Stimulated activated CD8-positive, alpha-beta memory T cell treated with anti-CD3 and anti-CD28 coated beads, Interleukin-2, amount 100 ng/mL, for 1 hour (primary cell): ENCODE measurements around the gene DCBLD1.
"Not testable (repeated sequence)": the region's sequence is repeated elsewhere in the genome, so short reads cannot be mapped to it uniquely, and the experiment has no call there.

Source experiments
- DNase-seq, 2 donors: peaks; one replicate each; pipeline ENCODE4 v3.0.0-alpha.2; 2020; ENCODE audit warnings: low read depth in 2 of 2

The DCBLD1 gene

GRCh38 chr6:117482240-117483003 is at the start of gene DCBLD1:
Gene DCBLD1 (plus strand): TSS chr6:117482674. CDS start chr6:117482782, 108 bp downstream.
- DNase-seq, result peak in 1 of 2 donors; percentile 14

- no peak for DNase-seq
Observed at GRCh38 chr6:117440706-117441525, 41.6 kb upstream of the DCBLD1 start.

DNA sequence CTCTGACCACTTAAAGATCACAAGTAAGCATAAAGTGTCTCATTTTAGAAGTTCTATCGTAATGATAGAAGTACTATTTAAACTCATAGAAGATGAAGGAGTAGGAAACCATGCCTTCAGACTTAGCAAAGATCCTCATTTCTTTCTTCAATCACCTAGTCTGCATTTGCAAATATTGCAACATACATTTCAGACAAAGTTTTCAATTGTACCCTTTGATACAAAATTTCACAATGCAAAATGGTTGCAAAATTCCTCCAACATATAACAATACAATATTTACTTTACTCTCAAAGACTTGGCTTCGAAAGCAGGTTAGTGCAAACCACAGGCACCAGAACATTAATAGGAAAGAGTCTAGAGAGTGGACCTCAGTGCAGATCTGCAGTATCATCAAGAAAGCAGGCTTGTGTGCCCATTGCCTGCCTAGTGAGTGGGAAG is 40.6 kb upstream of the DCBLD1 start:
- no peak for DNase-seq

- not testable (repeated sequence) for DNase-seq
Observed at GRCh38 chr6:117442313-117442712, 40.2 kb upstream of the DCBLD1 start.

DNA sequence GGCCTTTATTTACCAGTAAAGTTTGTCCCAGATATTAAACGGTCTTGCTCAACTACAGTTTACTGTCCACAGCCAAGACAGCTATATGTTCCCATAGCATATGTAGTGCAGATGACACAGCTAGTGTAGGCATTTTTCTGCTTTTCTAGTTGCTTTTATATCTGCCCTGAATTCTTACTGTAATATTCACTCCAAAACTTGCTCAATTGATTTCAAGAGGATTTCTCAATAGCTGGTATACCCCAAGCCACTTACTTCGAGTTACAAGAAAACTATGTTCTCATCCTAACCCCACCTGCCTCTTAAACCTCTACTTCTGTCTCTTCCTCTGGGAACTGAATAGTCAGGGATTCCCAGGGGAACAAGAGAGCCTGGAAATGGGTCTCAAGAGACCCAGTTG is 37.9 kb upstream of the DCBLD1 start:
- DNase-seq, result no peak

DNA sequence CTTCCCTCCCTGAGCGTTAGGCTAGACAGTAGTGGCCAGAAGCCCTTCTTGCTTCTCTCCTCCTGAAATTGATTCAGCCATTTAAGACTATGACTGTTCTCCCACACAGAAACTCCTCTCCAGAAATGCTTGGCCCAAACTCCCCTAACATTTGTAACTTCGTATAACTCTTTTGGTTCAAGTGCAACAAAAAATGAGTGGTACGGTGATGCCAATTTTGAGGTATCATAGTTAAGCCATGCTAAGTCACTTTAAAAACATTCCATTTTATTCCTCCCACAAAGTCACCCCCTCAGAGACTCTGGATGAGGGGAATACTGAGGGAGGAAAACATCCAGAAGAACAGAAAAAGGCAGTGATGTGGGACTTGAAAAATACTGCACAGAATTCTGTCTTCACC is 35.6 kb upstream of the DCBLD1 start:
- no peak for DNase-seq

DNA sequence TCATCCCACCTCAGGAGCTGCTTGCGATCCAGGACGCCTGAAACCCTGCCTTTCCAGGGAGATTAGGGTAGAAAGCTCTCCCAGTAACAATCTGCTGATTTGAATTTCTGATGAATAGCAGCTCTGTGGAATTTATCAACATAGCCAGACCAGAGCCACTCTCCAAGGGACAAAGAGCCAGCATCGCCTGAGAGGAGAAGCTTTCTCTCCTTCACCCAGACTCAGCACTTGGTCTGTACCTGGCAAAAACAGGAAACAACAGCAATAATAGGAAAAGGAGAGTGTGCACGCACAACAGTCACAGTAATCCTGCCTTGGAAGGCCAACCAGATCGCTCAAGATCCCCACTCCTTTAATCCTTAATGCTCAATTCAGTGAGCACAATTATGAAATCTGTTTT is 34.5 kb upstream of the DCBLD1 start:
- DNase-seq, result no peak

DNA sequence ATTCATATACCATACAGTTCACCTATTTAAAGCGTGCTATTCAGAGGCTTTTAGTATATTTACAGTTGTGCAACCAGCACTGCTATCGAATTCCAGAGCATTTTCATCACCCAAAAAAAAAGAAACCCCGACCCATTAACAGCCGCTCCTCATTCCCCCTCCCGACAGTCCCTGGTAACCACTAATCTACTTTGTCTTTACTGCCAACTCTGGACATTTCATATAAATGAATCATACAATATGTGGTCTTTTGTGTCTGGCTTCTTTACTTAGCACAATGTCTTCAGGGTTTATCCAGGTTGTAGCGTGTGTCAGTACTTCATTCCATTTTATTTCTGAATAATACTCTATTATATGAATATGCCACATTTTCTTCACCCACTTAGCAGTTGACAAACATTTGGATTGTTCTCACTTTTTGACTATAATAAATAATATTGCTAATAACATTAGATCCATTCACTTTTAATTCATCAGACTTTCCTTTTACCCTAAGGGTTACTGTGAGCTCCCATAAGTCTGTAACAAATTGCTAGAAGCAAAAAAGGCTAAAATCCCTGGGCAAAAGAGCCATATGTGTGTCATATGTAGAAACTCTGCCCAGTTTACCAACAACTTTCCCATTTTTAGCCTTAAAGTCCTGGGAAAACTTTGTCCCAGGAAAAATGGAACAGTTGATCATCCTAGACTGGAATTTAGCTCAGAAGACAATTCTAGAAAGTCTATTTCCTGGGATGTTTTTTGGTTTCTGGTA is 33.6 kb upstream of the DCBLD1 start:
- DNase-seq, result no peak

GRCh38 chr6:117449549-117450439 is 32.7 kb upstream of the DCBLD1 start:
- DNase-seq, result peak; percentile 6 to 34

GRCh38 chr6:117451671-117452070 is 30.8 kb upstream of the DCBLD1 start:
- no peak for DNase-seq

- no peak for DNase-seq
Observed at GRCh38 chr6:117456250-117456649, 26.2 kb upstream of the DCBLD1 start.

GRCh38 chr6:117456998-117457397 is 25.5 kb upstream of the DCBLD1 start:
- no peak for DNase-seq

DNA sequence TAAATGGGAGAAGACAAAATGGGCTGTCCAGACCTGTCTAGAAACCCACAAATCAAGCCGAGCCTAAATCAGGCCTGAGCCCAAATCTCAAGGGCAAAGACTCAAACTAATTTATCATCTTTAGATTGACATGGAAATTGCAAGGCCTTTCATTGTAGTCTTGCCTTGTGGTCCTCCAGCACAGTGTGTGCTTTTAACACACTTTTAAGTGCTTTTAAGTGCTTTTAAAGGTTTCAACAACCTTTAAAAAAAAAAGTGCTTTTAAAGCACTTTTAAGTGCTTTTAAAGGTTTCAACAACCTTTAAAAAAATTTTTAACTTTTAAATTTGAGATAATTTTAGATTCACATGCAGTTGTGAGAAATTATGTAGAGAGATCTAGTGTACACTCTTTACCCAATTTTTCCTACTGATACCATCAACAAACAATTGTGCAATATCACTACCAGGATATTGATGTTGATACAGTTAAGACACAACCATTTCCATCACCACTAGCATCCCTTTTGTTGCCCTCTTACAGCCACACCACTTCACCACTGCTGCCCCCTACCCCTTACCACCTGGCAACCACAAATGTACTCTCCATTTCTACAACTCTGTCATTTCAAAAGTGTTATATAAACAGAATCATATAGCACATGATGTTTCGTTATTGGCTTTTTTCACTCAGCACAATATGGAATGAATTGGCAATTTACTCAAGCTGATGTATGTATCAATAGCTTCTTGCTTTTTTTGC is 23.1 kb upstream of the DCBLD1 start:
- no peak for DNase-seq

DNA sequence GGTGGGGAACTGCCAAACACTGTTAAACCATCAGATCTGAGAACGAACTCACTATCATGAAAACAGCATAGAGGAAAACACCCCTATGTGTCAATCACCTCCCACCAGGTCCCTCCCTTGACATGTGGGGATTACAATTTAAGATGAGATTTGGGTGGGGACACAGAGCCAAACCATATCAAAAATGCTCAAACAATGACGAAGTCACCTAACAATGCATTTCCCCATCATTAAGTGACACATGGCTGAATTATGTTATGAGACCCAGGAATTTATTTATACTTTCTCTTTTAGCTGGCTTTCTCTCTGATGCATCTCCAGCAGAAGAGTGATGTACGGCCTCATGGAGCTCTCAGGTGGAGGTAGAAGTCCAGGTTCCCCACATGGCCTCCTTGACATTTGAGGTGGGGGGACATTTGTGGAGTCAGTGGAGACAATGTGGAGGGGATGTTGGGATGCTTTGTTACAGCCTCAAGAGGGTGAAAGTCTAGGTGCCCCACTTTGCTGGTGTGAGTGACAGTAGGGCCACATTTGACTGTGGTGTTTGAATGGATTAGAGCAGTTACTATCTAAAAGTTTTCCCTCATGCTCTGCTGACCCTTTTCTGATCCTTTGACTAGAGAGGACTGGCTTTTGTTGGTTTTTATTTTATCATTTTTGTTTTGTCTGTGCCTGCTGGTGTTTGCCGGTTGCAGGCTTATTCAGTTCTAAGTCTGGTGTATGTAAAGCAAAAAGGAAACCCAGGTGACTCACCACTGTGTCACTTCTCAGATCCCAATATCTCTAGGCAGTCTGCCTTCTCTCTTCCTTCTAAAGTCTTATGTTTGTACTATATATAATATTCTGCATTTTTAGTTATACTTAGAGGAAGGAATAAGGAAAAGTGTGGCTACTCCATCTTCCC is 18.5 kb upstream of the DCBLD1 start:
- DNase-seq, result no peak

DNA sequence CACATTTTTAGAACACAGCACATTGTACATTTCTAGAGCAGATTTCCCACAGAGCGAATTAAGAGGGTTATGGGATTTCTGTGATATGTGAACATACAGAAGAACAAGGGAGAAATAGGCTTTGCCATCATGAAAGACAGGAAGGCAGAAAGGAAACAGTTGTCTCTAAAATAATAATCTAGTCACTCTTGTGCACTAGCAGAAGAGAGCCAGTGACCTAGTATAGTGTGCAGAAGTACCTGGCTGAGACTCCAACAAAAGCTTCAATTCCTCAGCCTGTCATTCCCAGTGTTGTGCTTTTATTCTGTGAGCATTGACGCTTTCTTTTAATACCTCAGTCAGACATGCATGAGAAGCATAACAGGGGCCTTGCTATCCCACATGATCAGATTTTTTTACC is 17.8 kb upstream of the DCBLD1 start:
- no peak for DNase-seq

GRCh38 chr6:117465691-117466090 is 16.8 kb upstream of the DCBLD1 start:
- DNase-seq, result no peak

DNA sequence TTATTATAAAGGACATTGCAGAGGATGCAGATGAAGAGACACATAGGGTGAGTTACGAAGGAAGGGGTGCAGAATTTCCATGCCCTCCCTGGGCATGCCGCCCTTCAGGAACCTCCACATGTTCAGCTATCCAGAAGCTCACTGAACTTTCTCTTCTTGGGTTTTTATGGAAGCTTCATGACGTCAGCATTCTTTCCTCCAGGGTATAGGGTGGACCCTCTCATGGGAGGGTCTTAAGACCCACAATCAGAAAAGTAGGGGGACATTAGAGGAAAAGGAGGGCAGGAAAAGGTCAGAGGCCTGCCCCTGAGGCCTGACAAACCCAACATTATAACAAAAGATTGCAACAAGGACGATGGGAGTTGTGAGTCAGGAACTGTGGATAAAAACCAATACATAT is 14.6 kb upstream of the DCBLD1 start:
- no peak for DNase-seq

DNA sequence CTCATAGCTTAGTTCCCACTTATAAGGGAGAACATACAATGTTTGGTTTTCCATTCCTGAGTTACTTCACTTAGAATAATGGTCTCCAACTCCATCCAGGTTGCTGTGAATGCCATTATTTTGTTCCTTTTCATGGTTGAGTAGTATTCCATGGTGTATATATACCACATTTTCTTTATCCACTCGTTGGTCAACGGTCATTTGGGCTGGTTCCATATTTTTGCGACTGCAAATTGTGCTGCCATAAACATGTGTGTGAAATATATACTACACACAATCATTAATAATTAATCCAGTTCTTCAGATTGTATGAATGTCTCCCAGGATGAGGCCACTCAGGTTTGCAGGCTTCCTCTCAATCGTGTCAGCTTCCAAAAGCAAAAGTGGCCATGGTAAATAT is 13.9 kb upstream of the DCBLD1 start:
- DNase-seq, result not testable (repeated sequence)

DNA sequence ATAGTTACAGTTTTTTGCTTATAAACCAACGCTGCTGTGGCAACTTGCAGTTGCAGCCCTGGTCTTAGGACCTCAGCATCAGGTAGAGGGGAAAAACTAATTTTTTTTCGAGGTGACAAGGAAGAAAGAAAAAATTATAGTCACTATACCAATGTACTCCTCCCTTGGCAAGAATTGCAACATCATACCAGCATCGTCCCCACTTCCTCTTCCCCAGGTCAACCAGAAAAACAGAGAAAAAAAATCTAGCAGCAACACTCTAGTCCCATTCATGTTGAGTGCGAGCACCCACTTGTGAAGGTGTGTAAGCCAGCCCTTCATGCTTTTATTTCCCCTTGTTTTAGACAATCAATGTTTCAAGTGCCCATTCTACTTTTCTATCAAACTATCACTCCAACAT is 13.1 kb upstream of the DCBLD1 start:
- DNase-seq, result no peak

GRCh38 chr6:117469791-117470190 is 12.7 kb upstream of the DCBLD1 start:
- DNase-seq, result no peak
